ENCODE data around the gene RALB. TPM values are rescaled to one million over a fixed set of nuclear protein-coding genes. Genes with fewer than 3 reads are reported as not detected.

RALB gene
- total RNA-seq, 6 donors from 2014 or later: 23.0 to 85.8 (median 46.5) TPM

GRCh38 chr2:120301284-120301683 is 48.6 kb downstream of the RALB start:
- 87 to 94% methylated on average over 5 of the region's 5 CpGs for WGBS, 2 donors
- no peak for ATAC-seq (ENCODE audit: low FRiP score in 2 of 2)
- TF ChIP-seq EP300 (IDR thresholded peaks at IDR 0.05): no peak
- no peak for TF ChIP-seq POLR2A (IDR thresholded peaks at IDR 0.05)
- no peak for TF ChIP-seq POLR2AphosphoS5 (IDR thresholded peaks at IDR 0.05)
- no peak for TF ChIP-seq CTCF (IDR thresholded peaks at IDR 0.05)
- Histone ChIP-seq H3K9me3 (no peaks in the 10 kb centered on the region), H3K4me1 (peaks cover 0 to 5% (median 0%) of the 10 kb centered on the region in 4 donors), H3K4me3 (no peak overlapping the region), H3K27ac (no peak overlapping the region), H3K27me3 (no peaks in the 10 kb centered on the region), H3K36me3 (peaks cover 0 to 65% (median 17%) of the 10 kb centered on the region in 4 donors)
- DNase-seq: no peak

DNA sequence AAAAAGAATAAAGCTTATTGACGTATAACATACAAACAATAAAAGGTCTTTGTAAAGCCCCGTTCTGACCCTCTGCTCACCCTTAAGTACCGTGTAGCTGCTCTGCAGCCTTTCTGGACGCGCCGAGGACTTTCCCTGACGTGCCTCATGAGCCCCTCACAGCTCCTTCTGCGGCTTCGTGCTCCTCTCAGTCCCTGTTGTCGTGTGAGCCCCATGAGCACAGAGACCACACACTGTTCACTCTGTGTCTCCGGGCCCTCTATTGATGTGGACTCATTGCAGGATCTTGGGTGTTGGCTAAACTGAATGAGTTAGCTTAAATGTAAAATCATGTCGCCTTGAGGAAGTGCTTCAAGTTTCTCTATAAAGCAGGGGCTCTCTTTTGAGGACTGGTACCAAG is 49.6 kb downstream of the RALB start:
- 90 to 92% methylated on average over 12 of the region's 12 CpGs for WGBS, 2 donors
- TF ChIP-seq CTCF (IDR thresholded peaks at IDR 0.05) (no peak), EP300 (IDR thresholded peaks at IDR 0.05) (no peak), POLR2A (IDR thresholded peaks at IDR 0.05) (no peak), POLR2AphosphoS5 (IDR thresholded peaks at IDR 0.05) (no peak)
- no peaks in the 10 kb centered on the region for H3K9me3 ChIP-seq
- peaks cover 0 to 63% (median 14%) of the 10 kb centered on the region in 4 donors for H3K36me3 ChIP-seq
- no peak for ATAC-seq (ENCODE audit: low FRiP score in 2 of 2)
- no peak overlapping the region for H3K27ac ChIP-seq
- peaks cover 0 to 5% (median 0%) of the 10 kb centered on the region in 4 donors for H3K4me1 ChIP-seq
- no peak overlapping the region for H3K4me3 ChIP-seq
- no peak for DNase-seq
- no peaks in the 10 kb centered on the region for H3K27me3 ChIP-seq

DNA sequence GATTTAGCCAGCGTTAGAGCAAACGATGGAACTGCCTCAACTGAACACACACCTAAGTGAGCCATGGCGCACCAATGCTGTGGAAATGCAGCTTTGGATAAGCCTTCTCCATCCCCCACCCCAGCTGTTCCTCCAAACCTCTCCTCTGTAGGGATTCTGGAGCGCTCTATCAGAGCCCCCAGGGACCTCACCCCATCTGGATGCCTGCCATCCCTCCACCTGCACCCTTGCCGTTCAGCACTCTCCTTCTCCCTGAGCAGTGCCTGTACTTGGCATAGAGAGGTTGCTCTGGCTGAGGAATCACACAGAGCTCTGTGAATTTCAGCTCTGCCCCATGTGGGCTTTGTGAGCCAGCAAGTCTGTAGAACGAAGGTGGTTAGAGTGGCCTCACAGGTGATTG is 50.5 kb downstream of the RALB start:
- no peak for DNase-seq
- TF ChIP-seq POLR2AphosphoS5 (IDR thresholded peaks at IDR 0.05) (no peak), EP300 (IDR thresholded peaks at IDR 0.05) (no peak), POLR2A (IDR thresholded peaks at IDR 0.05) (no peak)
- 81 to 85% methylated on average over 6 of the region's 6 CpGs for WGBS, 2 donors

GRCh38 chr2:120305296-120305695 is 52.6 kb downstream of the RALB start:
- Histone ChIP-seq H3K4me1 (peaks cover 0 to 5% (median 0%) of the 10 kb centered on the region in 4 donors), H3K27me3 (no peaks in the 10 kb centered on the region), H3K36me3 (peaks cover 0 to 34% (median 5%) of the 10 kb centered on the region in 4 donors), H3K27ac (no peak overlapping the region), H3K9me3 (no peaks in the 10 kb centered on the region), H3K4me3 (no peak overlapping the region)
- no peak for DNase-seq
- TF ChIP-seq CTCF (IDR thresholded peaks at IDR 0.05): no peak
- TF ChIP-seq POLR2AphosphoS5 (IDR thresholded peaks at IDR 0.05): no peak
- no peak for TF ChIP-seq POLR2A (IDR thresholded peaks at IDR 0.05)
- no peak for TF ChIP-seq EP300 (IDR thresholded peaks at IDR 0.05)
- WGBS, 2 donors: 68 to 77% methylated on average over 6 of the region's 6 CpGs
- no peak for ATAC-seq (ENCODE audit: low FRiP score in 2 of 2)

More for the DNA sequence above, 50.5 kb downstream of the RALB start:
- no peak overlapping the region for H3K27ac ChIP-seq
- H3K4me1 ChIP-seq: peaks cover 0 to 5% (median 0%) of the 10 kb centered on the region in 4 donors
- no peak overlapping the region for H3K4me3 ChIP-seq
- H3K36me3 ChIP-seq: peaks cover 0 to 54% (median 14%) of the 10 kb centered on the region in 4 donors
- no peaks in the 10 kb centered on the region for H3K27me3 ChIP-seq
- ATAC-seq (ENCODE audit: low FRiP score in 2 of 2): no peak
- no peaks in the 10 kb centered on the region for H3K9me3 ChIP-seq

GRCh38 chr2:120305937-120306490 is 53.4 kb downstream of the RALB start:
- TF ChIP-seq EP300 (IDR thresholded peaks at IDR 0.05) (no peak), POLR2AphosphoS5 (IDR thresholded peaks at IDR 0.05) (no peak), POLR2A (IDR thresholded peaks at IDR 0.05) (no peak)
- WGBS, 2 donors: 75 to 86% methylated on average over 5 of the region's 5 CpGs
- DNase-seq (no peak), ATAC-seq (ENCODE audit: low FRiP score in 2 of 2) (no peak)
- Histone ChIP-seq H3K9me3 (no peaks in the 10 kb centered on the region), H3K27me3 (no peaks in the 10 kb centered on the region), H3K4me1 (peaks cover 0 to 5% (median 0%) of the 10 kb centered on the region in 4 donors), H3K36me3 (peaks cover 0 to 30% (median 0%) of the 10 kb centered on the region in 4 donors), H3K4me3 (no peak overlapping the region), H3K27ac (no peak overlapping the region)

GRCh38 chr2:120307482-120307881 is 54.8 kb downstream of the RALB start:
- Histone ChIP-seq H3K36me3 (peaks cover 0 to 19% (median 0%) of the 10 kb centered on the region in 4 donors), H3K27me3 (no peaks in the 10 kb centered on the region), H3K4me3 (no peak overlapping the region), H3K27ac (no peak overlapping the region), H3K4me1 (peaks cover 0 to 6% (median under 1%) of the 10 kb centered on the region in 4 donors), H3K9me3 (no peaks in the 10 kb centered on the region)
- no peak for ATAC-seq (ENCODE audit: low FRiP score in 2 of 2)
- TF ChIP-seq CTCF (IDR thresholded peaks at IDR 0.05) (no peak), EP300 (IDR thresholded peaks at IDR 0.05) (no peak), POLR2A (IDR thresholded peaks at IDR 0.05) (no peak), POLR2AphosphoS5 (IDR thresholded peaks at IDR 0.05) (no peak)
- no peak for DNase-seq
- 66 to 80% methylated on average over 7 of the region's 7 CpGs for WGBS, 2 donors

All from upper lobe of left lung (tissue), 6 donors.